ENCODE measurements around the gene CTNND1. TPM values are rescaled to one million over a fixed set of nuclear protein-coding genes. Genes with fewer than 3 reads are reported as not detected.
"Not testable (repeated sequence)": the region's sequence is repeated elsewhere in the genome, so short reads cannot be mapped to it uniquely, and the experiment has no call there.

Gene CTNND1
- total RNA-seq: 100 to 1,000 TPM in 6 of 7 donors, 10 to 100 TPM in 1; 58.4 to 134 (median 119) TPM
- polyA plus RNA-seq: 100 to 1,000 TPM in 1 of 2 donors, 10 to 100 TPM in 1; 40.3 to 153 TPM
- long read RNA-seq, donor 1, partial matches to known transcripts: 14 of 25 reads
- long read RNA-seq, donor 1, other reads (novel, unspliced or antisense): 11 of 25 reads
- long read RNA-seq, donor 2, full-length matches to known transcripts: 6 of 21 reads
- long read RNA-seq, donor 2, partial matches to known transcripts: 15 of 21 reads
- long read RNA-seq, donor 2, other reads (novel, unspliced or antisense): 0 of 21 reads
- long read RNA-seq, donor 3, full-length matches to known transcripts: 78 of 152 reads
- long read RNA-seq, donor 3, partial matches to known transcripts: 16 of 152 reads
- long read RNA-seq, donor 3, other reads (novel, unspliced or antisense): 58 of 152 reads

DNA sequence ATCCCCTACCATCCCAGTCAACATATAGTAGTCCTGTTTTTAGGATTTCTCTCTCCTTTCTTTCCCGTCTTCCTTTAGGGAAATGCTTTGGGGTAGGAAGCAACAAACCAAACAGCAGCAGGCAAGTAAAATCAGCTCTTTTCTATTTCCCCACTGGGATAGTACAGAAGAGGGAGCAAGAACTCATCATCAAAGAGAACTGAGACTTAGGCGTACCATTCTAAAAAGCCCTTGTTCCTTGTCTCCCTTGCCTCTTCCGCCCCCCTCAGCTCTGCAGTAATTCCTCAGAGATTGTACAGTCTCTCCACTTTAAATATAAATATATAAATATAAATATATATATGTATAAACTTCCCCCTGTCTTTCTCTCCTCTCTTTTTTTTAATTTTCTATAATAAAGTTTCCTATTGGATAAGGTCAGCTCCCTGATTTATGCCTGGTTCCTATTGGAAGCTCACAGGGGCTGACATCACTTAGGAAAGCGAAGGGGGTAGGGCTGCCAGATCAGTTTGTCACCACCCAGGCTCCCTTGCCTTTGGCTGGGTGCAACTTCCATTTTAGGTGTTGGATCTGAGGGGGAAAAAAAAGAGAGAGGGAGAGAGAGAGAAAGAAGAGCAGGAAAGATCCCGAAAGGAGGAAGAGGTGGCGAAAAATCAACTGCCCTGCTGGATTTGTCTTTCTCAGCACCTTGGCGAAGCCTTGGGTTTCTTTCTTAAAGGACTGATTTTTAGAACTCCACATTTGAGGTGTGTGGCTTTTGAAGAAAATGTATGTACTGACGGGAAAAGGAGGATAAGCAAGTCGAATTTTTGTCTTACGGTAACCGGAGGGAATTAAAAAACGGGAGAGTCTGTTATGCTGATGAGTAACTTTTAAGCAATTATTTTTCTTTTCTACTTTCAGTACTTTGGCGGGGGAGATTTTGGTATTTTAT lies at the start of gene CTNND1:
TSS of gene CTNND1 (plus strand) at position 502 of the 934 bp plus-strand sequence. CDS start 29,677 bp downstream, outside the sequence.
- 2% methylated on average over 13 of the region's 13 CpGs for WGBS, 3 donors
- TF ChIP-seq EP300 (IDR thresholded peaks at IDR 0.05) (no peak), POLR2A (IDR thresholded peaks at IDR 0.05) (peak; percentile 71)
- TF ChIP-seq, protein P1, sequence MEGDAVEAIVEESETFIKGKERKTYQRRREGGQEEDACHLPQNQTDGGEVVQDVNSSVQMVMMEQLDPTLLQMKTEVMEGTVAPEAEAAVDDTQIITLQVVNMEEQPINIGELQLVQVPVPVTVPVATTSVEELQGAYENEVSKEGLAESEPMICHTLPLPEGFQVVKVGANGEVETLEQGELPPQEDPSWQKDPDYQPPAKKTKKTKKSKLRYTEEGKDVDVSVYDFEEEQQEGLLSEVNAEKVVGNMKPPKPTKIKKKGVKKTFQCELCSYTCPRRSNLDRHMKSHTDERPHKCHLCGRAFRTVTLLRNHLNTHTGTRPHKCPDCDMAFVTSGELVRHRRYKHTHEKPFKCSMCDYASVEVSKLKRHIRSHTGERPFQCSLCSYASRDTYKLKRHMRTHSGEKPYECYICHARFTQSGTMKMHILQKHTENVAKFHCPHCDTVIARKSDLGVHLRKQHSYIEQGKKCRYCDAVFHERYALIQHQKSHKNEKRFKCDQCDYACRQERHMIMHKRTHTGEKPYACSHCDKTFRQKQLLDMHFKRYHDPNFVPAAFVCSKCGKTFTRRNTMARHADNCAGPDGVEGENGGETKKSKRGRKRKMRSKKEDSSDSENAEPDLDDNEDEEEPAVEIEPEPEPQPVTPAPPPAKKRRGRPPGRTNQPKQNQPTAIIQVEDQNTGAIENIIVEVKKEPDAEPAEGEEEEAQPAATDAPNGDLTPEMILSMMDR (IDR thresholded peaks at IDR 0.05): no peak
- intact Hi-C loops (cut with DNase I): loop anchor here in 2 of 4 donors (1.0 to 5.0 kb wide), 3 partner anchors 41 to 94 kb away; partner anchors contain the start of gene ZDHHC5 (in 1 of the 2)
- Histone ChIP-seq H3K4me1 (ENCODE audit: insufficient read depth) (peaks cover 8% of the 10 kb centered on the region), H3K36me3 (no peaks in the 10 kb centered on the region), H3K27me3 (no peaks in the 10 kb centered on the region), H3K4me3 (peak within 1 kb of the TSS; percentile 60), H3K9me3 (no peaks in the 10 kb centered on the region), H3K27ac (peak within 1 kb of the TSS; percentile 79 to 92)
- peak; percentile 84 to 94 (median 88) for DNase-seq

- TF ChIP-seq, protein P1 (IDR thresholded peaks at IDR 0.05): no peak
- TF ChIP-seq EP300 (IDR thresholded peaks at IDR 0.05): no peak
- peak; percentile 53 for TF ChIP-seq POLR2A (IDR thresholded peaks at IDR 0.05)
- H3K27ac ChIP-seq: peak within 1 kb of the TSS in 1 of 2 donors; percentile 64
- intact Hi-C loops (cut with DNase I): no loop called here
- H3K9me3 ChIP-seq: no peaks in the 10 kb centered on the region
- peak within 1 kb of the TSS; percentile 92 for H3K4me3 ChIP-seq
- peak; percentile 87 to 93 (median 89) for DNase-seq
- H3K27me3 ChIP-seq: no peaks in the 10 kb centered on the region
- H3K4me1 ChIP-seq (ENCODE audit: insufficient read depth): peaks cover 14% of the 10 kb centered on the region
- no peaks in the 10 kb centered on the region for H3K36me3 ChIP-seq
- WGBS, 3 donors: 0% methylated on average over 53 of the region's 53 CpGs
Observed at GRCh38 chr11:57712256-57713150, 49.1 kb upstream of the CTNND1 start, which contains the start of gene TMX2. Gene TMX2 (plus strand): TSS chr11:57712593. CDS start chr11:57712619, 26 bp downstream.

GRCh38 chr11:57713835-57714234 lies 47.8 kb upstream of the CTNND1 start:
- Histone ChIP-seq H3K36me3 (no peaks in the 10 kb centered on the region), H3K9me3 (no peaks in the 10 kb centered on the region), H3K27me3 (no peaks in the 10 kb centered on the region), H3K4me3 (no peak overlapping the region), H3K4me1 (ENCODE audit: insufficient read depth) (peaks cover 14% of the 10 kb centered on the region), H3K27ac (no peak overlapping the region)
- no peak for DNase-seq
- intact Hi-C loops (cut with DNase I): loop anchor here in 1 of 4 donors (1.0 kb wide), 1 partner anchor 48 kb away; no protein-coding TSS in a partner anchor
- TF ChIP-seq, protein P1 (IDR thresholded peaks at IDR 0.05): no peak
- TF ChIP-seq EP300 (IDR thresholded peaks at IDR 0.05): no peak
- TF ChIP-seq POLR2A (IDR thresholded peaks at IDR 0.05): no peak
- 91 to 98% (median 94%) methylated on average over 2 of the region's 2 CpGs for WGBS, 3 donors

GRCh38 chr11:57716726-57717125 lies 44.9 kb upstream of the CTNND1 start:
- H3K27me3 ChIP-seq; H3K4me3 ChIP-seq; DNase-seq; H3K4me1 ChIP-seq (ENCODE audit: insufficient read depth); H3K36me3 ChIP-seq; intact Hi-C loops (cut with DNase I); H3K27ac ChIP-seq; H3K9me3 ChIP-seq: not testable (repeated sequence)
- 93 to 100% (median 93%) methylated on average over 3 to 31 of the region's 34 CpGs for WGBS, 3 donors

All from ovary (tissue), 10 donors.